Glutamatergic neuron (in vitro differentiated cells): ENCODE results near the gene PAPSS1. TPM values are rescaled to one million over a fixed set of nuclear protein-coding genes. Genes with fewer than 3 reads are reported as not detected.

Experiments used
- DNase-seq: peaks from one replicate; pipeline ENCODE4 v3.0.0; 2022
- H3K27ac Mint-ChIP-seq: one replicate; pipeline ENCODE4 v1.8.0; 2020; ENCODE audit warnings: mild to moderate bottlenecking, mixed read lengths, inconsistent platforms; ENCODE audit not compliant: unreplicated experiment
- H3K27me3 Mint-ChIP-seq: one replicate; pipeline ENCODE4 v1.8.0; 2020; ENCODE audit warnings: mild to moderate bottlenecking, moderate library complexity, mixed read lengths, inconsistent platforms; ENCODE audit not compliant: unreplicated experiment
- H3K36me3 Mint-ChIP-seq: one replicate; pipeline ENCODE4 v1.8.0; 2020; ENCODE audit warnings: mild to moderate bottlenecking, mixed read lengths, inconsistent platforms; ENCODE audit not compliant: unreplicated experiment
- H3K4me1 Mint-ChIP-seq: one replicate; pipeline ENCODE4 v1.8.0; 2020; ENCODE audit warnings: mild to moderate bottlenecking, low read depth, mixed read lengths, inconsistent platforms; ENCODE audit not compliant: unreplicated experiment
- H3K4me3 Mint-ChIP-seq: one replicate; pipeline ENCODE4 v1.8.0; 2020; ENCODE audit warnings: mild to moderate bottlenecking, mixed read lengths, inconsistent platforms; ENCODE audit not compliant: unreplicated experiment
- H3K9me3 Mint-ChIP-seq: one replicate; pipeline ENCODE4 v1.8.0; 2020; ENCODE audit warnings: mild to moderate bottlenecking, moderate library complexity, mixed read lengths, inconsistent platforms; ENCODE audit not compliant: unreplicated experiment
- CTCF ChIP-seq: fragments of 200-600 bp; sonication (generic); IDR thresholded peaks from one replicate; pipeline ENCODE4 v1.5.0; 2021; ENCODE audit not compliant: partially characterized antibody, unreplicated experiment
- total RNA-seq: library from RNA; stranded (reverse); fragmentation: NEBNext Ultra II Directional; extraction: Animal tissue kit (Norgen Biotek cat#: 25700); gene quantifications from one replicate; pipeline ENCODE4 v1.2.1, GENCODE V29; 2021; ENCODE audit not compliant: unreplicated experiment

PAPSS1 gene
- total RNA-seq, 1 donor from 2014 or later = 105 TPM

GRCh38 chr4:107755841-107756356 lies 35.9 kb upstream of the PAPSS1 start:
- DNase-seq = no peak
- Mint-ChIP-seq H3K9me3 (no peaks in the 10 kb centered on the region), H3K27me3 (no peaks in the 10 kb centered on the region), H3K4me1 (no peaks in the 10 kb centered on the region), H3K36me3 (no peaks in the 10 kb centered on the region), H3K4me3 (no peak overlapping the region), H3K27ac (no peak overlapping the region)
- TF ChIP-seq CTCF = no peak

DNA sequence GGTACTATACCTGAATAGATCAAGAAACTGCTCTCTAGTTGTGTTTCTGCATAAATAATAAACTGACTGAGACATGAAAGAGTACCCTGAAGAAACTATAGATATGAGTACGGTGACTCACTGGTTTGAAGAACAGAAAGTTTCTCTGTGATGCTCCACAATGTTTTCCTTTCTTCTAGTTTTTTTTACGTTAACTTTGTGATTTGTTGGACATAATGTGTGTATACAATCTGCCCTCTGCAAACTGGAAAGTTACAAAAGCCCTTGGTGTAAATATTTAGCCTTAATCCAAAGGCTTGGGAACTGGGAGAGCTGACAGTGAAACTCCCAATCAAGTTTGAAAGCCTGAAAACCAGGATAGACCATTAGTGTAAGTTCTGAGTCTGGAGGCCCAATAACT lies 31.6 kb upstream of the PAPSS1 start:
- H3K36me3 Mint-ChIP-seq = no peaks in the 10 kb centered on the region
- no peaks in the 10 kb centered on the region for H3K4me1 Mint-ChIP-seq
- no peak overlapping the region for H3K4me3 Mint-ChIP-seq
- no peaks in the 10 kb centered on the region for H3K9me3 Mint-ChIP-seq
- H3K27ac Mint-ChIP-seq = no peak overlapping the region
- DNase-seq = no peak
- H3K27me3 Mint-ChIP-seq = no peaks in the 10 kb centered on the region
- no peak for TF ChIP-seq CTCF

GRCh38 chr4:107747748-107748486 lies 27.9 kb upstream of the PAPSS1 start:
- H3K36me3 Mint-ChIP-seq = peaks cover 10% of the 10 kb centered on the region
- no peak overlapping the region for H3K4me3 Mint-ChIP-seq
- no peaks in the 10 kb centered on the region for H3K9me3 Mint-ChIP-seq
- H3K27ac Mint-ChIP-seq = no peak overlapping the region
- DNase-seq = no peak
- H3K4me1 Mint-ChIP-seq = no peaks in the 10 kb centered on the region
- H3K27me3 Mint-ChIP-seq = no peaks in the 10 kb centered on the region
- TF ChIP-seq CTCF = no peak

- Mint-ChIP-seq H3K27ac (no peak overlapping the region), H3K4me3 (no peak overlapping the region), H3K4me1 (no peaks in the 10 kb centered on the region), H3K27me3 (no peaks in the 10 kb centered on the region), H3K36me3 (peaks cover 10% of the 10 kb centered on the region), H3K9me3 (no peaks in the 10 kb centered on the region)
- DNase-seq = no peak
- no peak for TF ChIP-seq CTCF
These were observed 26.1 kb upstream of the PAPSS1 start for GRCh38 chr4:107746161-107746560.

DNA sequence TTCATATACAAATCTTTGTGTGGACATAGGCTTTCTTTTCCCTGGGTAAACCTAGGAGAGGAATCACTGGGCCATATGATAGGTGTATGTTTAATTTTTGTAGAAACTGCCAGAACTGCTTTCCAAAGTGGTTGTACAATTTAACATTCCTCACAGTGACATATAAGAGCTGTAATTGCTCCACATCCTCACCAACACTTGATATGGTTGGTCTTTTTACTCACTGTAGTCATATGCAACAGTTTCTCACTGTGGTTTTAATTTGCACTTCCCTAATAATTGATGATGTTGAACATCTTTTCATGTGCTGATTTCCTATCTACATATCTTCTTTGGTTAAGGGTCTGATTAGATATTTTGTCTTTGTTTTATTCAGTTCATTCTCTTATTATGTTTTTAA lies 24.5 kb upstream of the PAPSS1 start:
- DNase-seq = no peak
- peaks cover 10% of the 10 kb centered on the region for H3K36me3 Mint-ChIP-seq
- H3K27me3 Mint-ChIP-seq = no peaks in the 10 kb centered on the region
- H3K9me3 Mint-ChIP-seq = no peaks in the 10 kb centered on the region
- no peak overlapping the region for H3K4me3 Mint-ChIP-seq
- TF ChIP-seq CTCF = no peak
- no peaks in the 10 kb centered on the region for H3K4me1 Mint-ChIP-seq
- H3K27ac Mint-ChIP-seq = no peak overlapping the region
